DND-41 (cell line): Measurements from ENCODE around the gene PSORS1C1.

Source experiments
- CTCF ChIP-seq: IDR thresholded peaks from 2 replicates; pipeline ENCODE4 v1.5.1; 2012; ENCODE audit warnings: borderline replicate concordance, low read length, moderate library complexity, mild to moderate bottlenecking; ENCODE audit not compliant: poor library complexity, severe bottlenecking; ENCODE audit errors: extremely low read depth
- EZH2 ChIP-seq: IDR thresholded peaks from 3 replicates; pipeline ENCODE4 v1.6.1; 2012; ENCODE audit warnings: borderline replicate concordance, low read depth, mild to moderate bottlenecking, moderate library complexity, low read length, inconsistent platforms; ENCODE audit not compliant: severe bottlenecking

DNA sequence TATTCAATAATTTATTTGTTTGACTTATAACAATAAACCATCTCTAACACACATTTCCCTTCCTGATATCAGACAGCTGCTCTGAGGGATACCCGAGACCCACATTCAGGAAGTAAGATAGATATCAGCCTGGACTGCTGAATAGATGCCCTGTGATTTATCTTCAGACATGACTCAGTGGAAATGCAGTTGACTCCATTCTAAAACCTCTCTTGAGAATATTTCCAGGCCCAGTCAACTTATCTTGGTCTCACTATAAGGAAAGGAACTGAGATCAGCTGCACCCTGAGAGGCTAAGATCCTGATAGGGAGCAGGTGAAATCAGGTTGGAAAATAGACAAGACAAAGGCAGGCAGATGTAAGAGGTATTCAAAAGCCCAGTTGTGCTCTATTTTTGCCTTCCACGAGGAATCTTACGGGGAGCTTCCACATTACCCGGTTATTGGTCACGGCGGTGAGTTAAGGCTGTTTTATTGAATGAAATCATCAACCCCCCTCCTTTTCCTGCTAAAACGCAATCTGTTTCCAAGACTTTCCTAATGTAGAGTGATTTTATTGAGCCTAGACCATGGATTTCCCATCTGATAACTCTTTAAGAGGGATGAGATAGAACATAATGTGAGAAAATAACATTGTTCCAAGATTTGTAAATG lies 27.7 kb upstream of the PSORS1C1 start:
- TF ChIP-seq CTCF (no peak), EZH2 (no peak)
